Tibial nerve (tissue), 4 donors: ENCODE results near the gene NPFFR2. TPM values are rescaled to one million over a fixed set of nuclear protein-coding genes. Genes with fewer than 3 reads are reported as not detected.
A peak's percentile ranks its signal among the peaks of the same experiment; 100 is the strongest.
"Not testable (repeated sequence)": the region's sequence is repeated elsewhere in the genome, so short reads cannot be mapped to it uniquely, and the experiment has no call there.

Experiments used
- DNase-seq, 2 donors: peaks; one replicate each; pipeline ENCODE4 v3.0.0-alpha.2; 2019; ENCODE audit warnings: low spot score in 2 of 2
- H3K27ac ChIP-seq, 4 donors: fragments of 200-600 bp; sonication (generic) in 3 of 4; one replicate each; pipeline ENCODE4 v1.5.1; 2017 to 2019; ENCODE audit warnings: mild to moderate bottlenecking in 1 of 4
- H3K27me3 ChIP-seq, 2 donors: fragments of 200-600 bp; sonication (generic) in 1 of 2; one replicate each; pipeline versions ENCODE4 v1.5.1 to v1.6.0; 2017 to 2019
- H3K36me3 ChIP-seq, 3 donors: fragments of 200-600 bp; sonication (generic); one replicate each; pipeline ENCODE4 v1.5.1; 2018 to 2019
- H3K4me1 ChIP-seq, 4 donors: fragments of 200-600 bp; sonication (generic) in 3 of 4; one replicate each; pipeline ENCODE4 v1.5.1; 2017 to 2019
- H3K4me3 ChIP-seq, 4 donors: fragments of 200-600 bp; sonication (generic) in 3 of 4; one replicate each; pipeline ENCODE4 v1.5.1; 2017 to 2019; ENCODE audit warnings: mild to moderate bottlenecking in 1 of 4, moderate library complexity in 1 of 4
- H3K9me3 ChIP-seq, 4 donors: fragments of 200-600 bp; sonication (generic) in 3 of 4; one replicate each; pipeline ENCODE4 v1.5.1; 2017 to 2019
- CTCF ChIP-seq, 5 experiments: fragments of 200-600 bp in 3 of 5; fragments of 450-650 bp in 2 of 5; sonication (generic) in 3 of 5; IDR thresholded peaks; one replicate each; pipeline ENCODE4 v1.5.1; 2016 to 2019; ENCODE audit warnings: antibody characterized with exemption in 5 of 5, mild to moderate bottlenecking in 3 of 5, moderate library complexity in 2 of 5
- EP300 ChIP-seq, 2 donors: sonication (generic); formaldehyde crosslinking; IDR thresholded peaks; one replicate each; pipeline ENCODE4 v1.6.1; 2017; ENCODE audit warnings: antibody characterized with exemption in 2 of 2, mild to moderate bottlenecking in 1 of 2
- POLR2A ChIP-seq, 2 donors: fragments of 450-650 bp; IDR thresholded peaks; one replicate each; pipeline ENCODE4 v1.6.1; 2017; ENCODE audit warnings: antibody characterized with exemption in 2 of 2, mild to moderate bottlenecking in 2 of 2, moderate library complexity in 2 of 2
- WGBS, 2 donors: methylation state at CpG; one replicate each; pipeline ENCODE4 v1.1.5; 2018; 5-methylcytosine and 5-hydroxymethylcytosine counted together
- total RNA-seq, 4 donors: library from RNA; depleted of rRNA; stranded (reverse); fragments of >200 nt; gene quantifications; one replicate each; pipeline ENCODE4 v1.1.0, GENCODE V29; 2016

The NPFFR2 gene
- total RNA-seq, 4 donors from 2014 or later: not detected

- WGBS, 2 donors: 72 to 88% methylated on average over 5 to 7 of the region's 7 CpGs
- Histone ChIP-seq H3K9me3 (no peaks in the 10 kb centered on the region), H3K27me3 (no peaks in the 10 kb centered on the region), H3K36me3 (no peaks in the 10 kb centered on the region), H3K4me1 (no peaks in the 10 kb centered on the region), H3K4me3 (no peak overlapping the region), H3K27ac (no peak overlapping the region)
- no peak for DNase-seq
- TF ChIP-seq CTCF (IDR thresholded peaks at IDR 0.05) (no peak), POLR2A (IDR thresholded peaks at IDR 0.05) (no peak), EP300 (IDR thresholded peaks at IDR 0.05) (no peak)
Observed at GRCh38 chr4:72067051-72067450, 35.3 kb downstream of the NPFFR2 start.

DNA sequence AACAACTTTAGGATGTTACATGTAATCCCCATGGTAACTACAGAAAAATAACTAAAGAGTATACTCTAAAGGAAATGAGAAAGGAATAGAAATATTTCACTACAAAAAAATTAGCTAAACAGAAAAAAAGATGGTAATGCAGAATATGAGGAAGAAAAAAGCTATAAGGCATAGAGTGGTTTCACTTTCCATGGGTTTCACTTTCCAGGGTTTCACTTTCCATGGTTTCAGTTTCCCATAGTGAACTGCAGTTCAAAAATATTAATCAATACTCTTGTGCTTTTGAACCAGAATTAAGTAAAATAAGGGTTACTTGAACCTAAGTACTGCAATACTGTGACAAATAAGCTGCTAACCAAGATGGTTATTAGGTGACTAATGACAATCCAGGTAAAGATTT lies 42.0 kb downstream of the NPFFR2 start:
- Histone ChIP-seq H3K4me3 (no peak overlapping the region), H3K9me3 (no peaks in the 10 kb centered on the region), H3K27ac (no peak overlapping the region), H3K36me3 (no peaks in the 10 kb centered on the region), H3K4me1 (no peaks in the 10 kb centered on the region), H3K27me3 (no peaks in the 10 kb centered on the region)
- no peak for DNase-seq
- TF ChIP-seq EP300 (IDR thresholded peaks at IDR 0.05) (no peak), POLR2A (IDR thresholded peaks at IDR 0.05) (no peak), CTCF (IDR thresholded peaks at IDR 0.05) (no peak)

- no peak for DNase-seq
- Histone ChIP-seq H3K4me1 (no peaks in the 10 kb centered on the region), H3K4me3 (no peak overlapping the region), H3K36me3 (no peaks in the 10 kb centered on the region), H3K9me3 (no peaks in the 10 kb centered on the region), H3K27ac (no peak overlapping the region), H3K27me3 (no peaks in the 10 kb centered on the region)
- TF ChIP-seq EP300 (IDR thresholded peaks at IDR 0.05) (no peak), POLR2A (IDR thresholded peaks at IDR 0.05) (no peak), CTCF (IDR thresholded peaks at IDR 0.05) (peak in 1 of 5 experiments; percentile 2)
Observed at GRCh38 chr4:72076562-72076961, 44.8 kb downstream of the NPFFR2 start.

DNA sequence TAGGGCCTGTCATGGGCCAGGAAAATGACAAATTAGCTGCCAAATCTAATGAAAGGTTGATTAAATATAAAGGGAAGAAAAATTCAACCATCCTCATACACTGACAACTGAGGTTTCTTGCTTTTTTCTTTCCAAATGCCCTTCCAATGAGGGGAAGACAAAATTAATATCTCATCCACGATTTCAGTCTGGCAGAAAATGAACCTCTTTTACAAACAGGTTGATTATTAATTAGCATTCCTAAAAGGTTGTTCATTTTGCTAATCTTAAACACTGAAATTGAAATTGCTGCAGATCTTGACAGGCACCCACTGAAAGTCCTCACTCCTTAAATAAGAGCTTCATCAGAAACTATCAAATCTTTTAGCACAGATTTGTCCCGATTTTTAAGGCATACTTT lies 45.5 kb downstream of the NPFFR2 start:
- no peaks in the 10 kb centered on the region for H3K27me3 ChIP-seq
- DNase-seq: no peak
- 66 to 78% methylated on average over 2 of the region's 2 CpGs for WGBS, 2 donors
- H3K4me1 ChIP-seq: no peaks in the 10 kb centered on the region
- H3K27ac ChIP-seq: no peak overlapping the region
- H3K36me3 ChIP-seq: no peaks in the 10 kb centered on the region
- H3K9me3 ChIP-seq: no peaks in the 10 kb centered on the region
- TF ChIP-seq EP300 (IDR thresholded peaks at IDR 0.05) (no peak), POLR2A (IDR thresholded peaks at IDR 0.05) (no peak), CTCF (IDR thresholded peaks at IDR 0.05) (no peak)
- H3K4me3 ChIP-seq: no peak overlapping the region

DNA sequence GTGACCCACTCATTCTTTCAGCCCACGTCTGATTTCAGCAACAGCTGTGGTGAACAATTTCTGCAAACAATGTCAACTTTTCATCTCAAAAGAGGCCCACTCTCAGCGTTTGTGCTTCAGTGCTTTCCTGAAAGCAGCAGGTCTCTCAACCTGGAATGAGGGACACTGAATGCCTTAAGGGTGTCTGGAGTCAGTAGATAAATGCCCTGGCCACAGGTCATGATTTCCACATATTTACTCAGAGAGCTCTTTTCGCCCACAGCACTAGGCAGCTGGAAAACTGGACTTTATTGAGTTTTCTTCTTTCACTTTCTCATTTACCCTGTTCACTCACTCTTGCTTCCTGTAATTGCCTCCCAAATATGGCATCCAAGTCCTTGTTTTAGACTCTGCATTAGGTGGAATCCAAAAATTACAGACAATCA lies 52.8 kb downstream of the NPFFR2 start:
- Histone ChIP-seq H3K9me3 (no peaks in the 10 kb centered on the region), H3K4me1 (peaks cover 0 to 13% (median 0%) of the 10 kb centered on the region in 4 donors), H3K27me3 (no peaks in the 10 kb centered on the region), H3K27ac (no peak overlapping the region), H3K4me3 (no peak overlapping the region), H3K36me3 (no peaks in the 10 kb centered on the region)
- WGBS, 2 donors: 12 to 20% methylated on average over 3 of the region's 3 CpGs
- TF ChIP-seq POLR2A (IDR thresholded peaks at IDR 0.05): no peak
- TF ChIP-seq EP300 (IDR thresholded peaks at IDR 0.05): no peak
- TF ChIP-seq CTCF (IDR thresholded peaks at IDR 0.05): no peak
- DNase-seq: no peak

GRCh38 chr4:72090606-72091005 lies 58.8 kb downstream of the NPFFR2 start:
- H3K27ac ChIP-seq, H3K36me3 ChIP-seq, H3K27me3 ChIP-seq, DNase-seq, H3K9me3 ChIP-seq, H3K4me1 ChIP-seq, H3K4me3 ChIP-seq: not testable (repeated sequence)
- 86 to 90% methylated on average over 2 of the region's 2 CpGs for WGBS, 2 donors
